Adrenal gland (tissue), 5 donors: ENCODE results near the gene ARHGAP26.

Experiments
- CTCF ChIP-seq, 6 experiments: fragments of 450-650 bp in 4 of 6; fragments of 200-600 bp in 2 of 6; sonication (generic) in 1 of 6; IDR thresholded peaks; 1 replicate in 5 of 6; 2 replicates in 1 of 6; pipeline versions ENCODE4 v1.5.1 to v1.8.0; 2016 to 2021; ENCODE audit warnings: antibody characterized with exemption in 6 of 6, mild to moderate bottlenecking in 2 of 6, moderate library complexity in 1 of 6
- POLR2A ChIP-seq, 2 donors: fragments of 450-650 bp; IDR thresholded peaks; one replicate each; pipeline ENCODE4 v1.6.1; 2017; ENCODE audit warnings: antibody characterized with exemption in 2 of 2, mild to moderate bottlenecking in 2 of 2, moderate library complexity in 1 of 2
- donor health status: DM: no; HTN: no; CAD: no.

DNA sequence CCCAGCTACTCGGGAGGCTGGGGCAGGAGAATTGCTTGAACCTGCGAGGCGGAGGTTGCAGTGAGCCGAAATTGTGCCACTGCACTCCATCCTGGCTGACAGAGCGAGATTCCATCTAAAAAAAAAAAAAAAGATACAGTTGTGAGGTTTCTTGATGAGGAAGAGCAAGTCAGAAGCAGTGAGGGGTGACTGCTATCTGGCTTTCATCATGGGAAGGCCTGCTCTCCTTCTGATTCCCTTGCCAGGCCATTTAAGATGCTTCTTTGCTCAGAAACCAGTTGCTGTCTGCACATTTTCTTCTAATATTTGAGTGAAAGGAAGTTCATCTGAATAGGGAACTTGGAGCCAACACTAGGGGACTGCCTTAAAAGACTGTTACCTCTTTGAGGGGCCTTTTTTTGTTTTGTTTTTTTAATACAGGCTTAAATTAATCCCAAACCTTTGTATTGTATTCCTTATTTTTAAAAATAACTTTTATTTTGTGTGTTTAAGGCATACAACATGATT, 201.9 kb downstream of the ARHGAP26 start:
- no peak for TF ChIP-seq CTCF (IDR thresholded peaks at IDR 0.05)
- no peak for TF ChIP-seq POLR2A (IDR thresholded peaks at IDR 0.05)
